B cell (primary cell): ENCODE data around the gene GSE1. TPM values are rescaled to one million over a fixed set of nuclear protein-coding genes. Genes with fewer than 3 reads are reported as not detected.

Experiments used
- ATAC-seq: fragments of 200-7000 bp; cut with Tn5 transposase; one replicate; pipeline ENCODE4 v1.10.0; 2021; ENCODE audit warnings: low read depth, mild to moderate bottlenecking, moderate number of reproducible peaks, moderate library complexity
- CTCF ChIA-PET: fragments of 350-600 bp; sonication (Branson Sonifier 250); formaldehyde crosslinking; loops from one replicate; lab custom pipeline; 2021; ENCODE audit warnings: antibody characterized with exemption, inconsistent platforms; lab: Charles Lee
- POLR2A ChIA-PET: fragments of 350-600 bp; sonication (Branson Sonifier 250); formaldehyde crosslinking; loops from one replicate; lab custom pipeline; 2021; ENCODE audit warnings: antibody characterized with exemption; lab: Charles Lee
- DNase-seq: peaks from one replicate; pipeline ENCODE4 v3.0.0; 2013
- H2AFZ ChIP-seq: 2 replicates; pipeline ENCODE4 v1.6.1; 2012; ENCODE audit warnings: mild to moderate bottlenecking, low read depth, low read length; ENCODE audit not compliant: insufficient read depth, poor library complexity, severe bottlenecking
- H3K27ac ChIP-seq, 2 donors: 1 replicate in 1 of 2; 2 replicates in 1 of 2; pipeline ENCODE4 v1.5.1; 2012 to 2013; ENCODE audit warnings: low read length in 2 of 2, mild to moderate bottlenecking in 2 of 2, moderate library complexity in 1 of 2
- H3K27me3 ChIP-seq, 4 experiments: fragments of 200-600 bp in 1 of 4; sonication (generic) in 1 of 4; replicated peaks in 1 of 4; 1 replicate in 2 of 4; 2 replicates in 2 of 4; pipeline versions ENCODE4 v1.6.1 to v1.7.0; 2013 to 2016; ENCODE audit warnings: low read length in 3 of 4, mild to moderate bottlenecking in 2 of 4, mixed read lengths in 1 of 4, moderate library complexity in 1 of 4; ENCODE audit not compliant: insufficient read depth in 4 of 4, control insufficient read depth in 3 of 4; ENCODE audit errors: control extremely low read depth in 1 of 4
- H3K36me3 ChIP-seq, 2 experiments: replicated peaks in 1 of 2; 1 replicate in 1 of 2; 2 replicates in 1 of 2; pipeline versions ENCODE4 v1.6.1 to v1.7.1; 2013; ENCODE audit warnings: low read length in 1 of 2; ENCODE audit not compliant: insufficient read depth in 2 of 2, control insufficient read depth in 1 of 2; ENCODE audit errors: control extremely low read depth in 1 of 2, extremely low read depth in 1 of 2
- H3K4me1 ChIP-seq, 2 donors: fragments of 200-600 bp in 1 of 2; sonication (generic) in 1 of 2; 1 replicate in 1 of 2; 2 replicates in 1 of 2; pipeline versions ENCODE4 v1.5.1 to v1.6.1; 2013 to 2017; ENCODE audit warnings: low read length in 2 of 2; ENCODE audit not compliant: control insufficient read depth in 2 of 2, insufficient read depth in 2 of 2
- H3K4me2 ChIP-seq: replicated peaks from 2 replicates; pipeline ENCODE3; 2012; ENCODE audit warnings: mild to moderate bottlenecking, low read depth, low read length; ENCODE audit not compliant: poor library complexity, severe bottlenecking
- H3K4me3 ChIP-seq, 5 experiments: fragments of 200-600 bp in 1 of 5; sonication (generic) in 1 of 5; 1 replicate in 3 of 5; 2 replicates in 2 of 5; pipeline versions ENCODE4 v1.5.1 to v1.7.0; 2011 to 2016; ENCODE audit warnings: low read length in 4 of 5, mild to moderate bottlenecking in 4 of 5, low read depth in 2 of 5, control low read depth in 1 of 5, moderate library complexity in 1 of 5; ENCODE audit not compliant: insufficient read depth in 1 of 5; ENCODE audit errors: control extremely low read depth in 1 of 5, extremely low read depth in 1 of 5
- H3K79me2 ChIP-seq: fragments of 200-600 bp; sonication (generic); one replicate; pipeline ENCODE4 v1.6.0; 2016; ENCODE audit warnings: low read length; ENCODE audit not compliant: control insufficient read depth, insufficient read depth
- H3K9ac ChIP-seq: fragments of 200-600 bp; sonication (generic); 2 replicates; pipeline ENCODE4 v1.6.1; 2017; ENCODE audit warnings: mild to moderate bottlenecking, low read length, moderate library complexity
- H3K9me3 ChIP-seq, 3 donors: one replicate each; pipeline versions ENCODE4 v1.6.1 to v1.7.1; 2013; ENCODE audit warnings: low read length in 2 of 3; ENCODE audit not compliant: control insufficient read depth in 2 of 3, insufficient read depth in 1 of 3; ENCODE audit errors: control extremely low read depth in 1 of 3
- H4K20me1 ChIP-seq: 2 replicates; pipeline ENCODE4 v1.6.0; 2012; ENCODE audit warnings: mild to moderate bottlenecking, low read length; ENCODE audit not compliant: insufficient read depth, control insufficient read depth, poor library complexity, severe bottlenecking
- H3K27ac Mint-ChIP-seq: one replicate; pipeline ENCODE4 v1.8.0; 2021; ENCODE audit warnings: mixed read lengths
- H3K27me3 Mint-ChIP-seq: one replicate; pipeline ENCODE4 v1.8.0; 2021; ENCODE audit warnings: mixed read lengths
- H3K4me1 Mint-ChIP-seq: one replicate; pipeline ENCODE4 v1.8.0; 2021; ENCODE audit warnings: mixed read lengths
- H3K4me3 Mint-ChIP-seq: one replicate; pipeline ENCODE4 v1.8.0; 2021; ENCODE audit warnings: mixed read lengths
- H3K9me3 Mint-ChIP-seq: one replicate; pipeline ENCODE4 v1.8.0; 2022; ENCODE audit warnings: mixed read lengths; ENCODE audit not compliant: insufficient read depth
- EZH2 ChIP-seq: IDR thresholded peaks from 2 replicates; pipeline ENCODE4 v1.6.1; 2012; ENCODE audit warnings: borderline replicate concordance, low read depth, mild to moderate bottlenecking, moderate library complexity, low read length; ENCODE audit not compliant: insufficient read depth, poor library complexity, severe bottlenecking
- WGBS: methylation state at CpG from one replicate; pipeline ENCODE4 v1.1.5; 2013; ENCODE audit warnings: missing lambda C conversion rate; ENCODE audit not compliant: insufficient coverage; 5-methylcytosine and 5-hydroxymethylcytosine counted together
- intact Hi-C: fragments of 100-400 bp; cut with micrococcal nuclease; formaldehyde crosslinking; loops from one replicate; pipeline ENCODE4 v1.10.0; 2022
- polyA plus RNA-seq: library from polyadenylated mRNA; depleted of rRNA; stranded (reverse); fragments of >200 nt; gene quantifications from 2 replicates; pipeline ENCODE4 v1.2.3, GENCODE V29; 2012
- total RNA-seq, 2 donors: library from RNA; stranded (reverse); fragments of 120-200 nt in 1 of 2; gene quantifications; 1 replicate in 1 of 2; 2 replicates in 1 of 2; pipeline versions ENCODE4 v1.2.3 to v1.2.4, GENCODE V29; 2013 to 2022
- TF ChIP-seq, protein P1 (sequence below): fragments of 200-600 bp; IDR thresholded peaks from one replicate; pipeline ENCODE4 v1.8.0; 2022; ENCODE audit warnings: antibody characterized with exemption, mild to moderate bottlenecking

GSE1 gene
- total and polyA plus RNA-seq, 2 donors (not counting 1 experiment from before 2014, with no cell fraction given), result 57.3 to 76.1 TPM

DNA sequence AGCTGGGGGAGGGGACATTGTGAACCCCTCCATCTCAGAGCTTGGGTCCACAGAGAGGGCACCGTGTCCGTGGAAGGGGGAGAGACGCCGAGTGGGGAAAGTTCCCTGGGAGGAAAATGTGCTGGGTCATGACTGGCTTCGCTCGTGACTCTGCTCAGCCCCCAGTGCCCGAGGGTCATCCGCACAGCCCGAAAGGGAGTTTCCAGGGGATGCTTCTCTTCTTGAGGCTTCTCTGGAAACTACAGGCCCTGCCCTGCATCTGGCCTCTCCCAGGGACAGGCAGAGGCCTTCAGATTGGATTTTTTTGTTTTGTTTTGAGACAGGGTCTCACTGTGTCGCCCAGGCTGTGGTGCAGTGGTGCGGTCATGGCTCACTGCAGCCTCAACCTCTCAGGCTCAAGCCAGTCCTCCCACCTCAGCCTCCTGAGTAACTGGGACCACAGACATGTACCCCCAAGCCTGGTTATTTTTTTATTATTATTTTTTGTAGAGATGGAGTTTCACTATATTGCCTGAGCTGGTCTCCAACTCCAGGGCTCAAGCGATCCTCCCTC, 9.8 kb upstream of the GSE1 start:
- Histone ChIP-seq H3K27me3 (no peaks in the 10 kb centered on the region), H3K4me3 (no peak overlapping the region), H3K27ac (no peak overlapping the region), H3K4me1 (peaks cover 24 to 46% of the 10 kb centered on the region in 2 donors), H3K36me3 (peaks cover 0 to 2% of the 10 kb centered on the region in 2 experiments), H3K9me3 (peaks cover 0 to 3% (median 0%) of the 10 kb centered on the region in 3 donors), H3K9ac (no peak overlapping the region), H3K4me2 (no peak overlapping the region), H4K20me1 (peaks cover 96% of the 10 kb centered on the region), H2AFZ (no peak overlapping the region), H3K79me2 (peaks cover 94% of the 10 kb centered on the region)
- no peak for DNase-seq
- intact Hi-C loops, result no loop called here
- POLR2A ChIA-PET, result no interaction called here
- CTCF ChIA-PET, result interaction anchor here (0.8 to 1.3 kb wide), 3 partner anchors 13 to 187 kb away, joined by 3 to 4 read pairs (median 3); no protein-coding TSS in a partner anchor
- 67% methylated on average over 10 of the region's 12 CpGs for WGBS
- no peak for ATAC-seq
- Mint-ChIP-seq H3K9me3 (no peaks in the 10 kb centered on the region), H3K4me3 (no peak overlapping the region), H3K27me3 (no peaks in the 10 kb centered on the region), H3K27ac (peak overlapping the region; percentile 20), H3K4me1 (peaks cover 55% of the 10 kb centered on the region)
- TF ChIP-seq, protein P1, sequence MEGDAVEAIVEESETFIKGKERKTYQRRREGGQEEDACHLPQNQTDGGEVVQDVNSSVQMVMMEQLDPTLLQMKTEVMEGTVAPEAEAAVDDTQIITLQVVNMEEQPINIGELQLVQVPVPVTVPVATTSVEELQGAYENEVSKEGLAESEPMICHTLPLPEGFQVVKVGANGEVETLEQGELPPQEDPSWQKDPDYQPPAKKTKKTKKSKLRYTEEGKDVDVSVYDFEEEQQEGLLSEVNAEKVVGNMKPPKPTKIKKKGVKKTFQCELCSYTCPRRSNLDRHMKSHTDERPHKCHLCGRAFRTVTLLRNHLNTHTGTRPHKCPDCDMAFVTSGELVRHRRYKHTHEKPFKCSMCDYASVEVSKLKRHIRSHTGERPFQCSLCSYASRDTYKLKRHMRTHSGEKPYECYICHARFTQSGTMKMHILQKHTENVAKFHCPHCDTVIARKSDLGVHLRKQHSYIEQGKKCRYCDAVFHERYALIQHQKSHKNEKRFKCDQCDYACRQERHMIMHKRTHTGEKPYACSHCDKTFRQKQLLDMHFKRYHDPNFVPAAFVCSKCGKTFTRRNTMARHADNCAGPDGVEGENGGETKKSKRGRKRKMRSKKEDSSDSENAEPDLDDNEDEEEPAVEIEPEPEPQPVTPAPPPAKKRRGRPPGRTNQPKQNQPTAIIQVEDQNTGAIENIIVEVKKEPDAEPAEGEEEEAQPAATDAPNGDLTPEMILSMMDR, result no peak
- TF ChIP-seq EZH2, result no peak

DNA sequence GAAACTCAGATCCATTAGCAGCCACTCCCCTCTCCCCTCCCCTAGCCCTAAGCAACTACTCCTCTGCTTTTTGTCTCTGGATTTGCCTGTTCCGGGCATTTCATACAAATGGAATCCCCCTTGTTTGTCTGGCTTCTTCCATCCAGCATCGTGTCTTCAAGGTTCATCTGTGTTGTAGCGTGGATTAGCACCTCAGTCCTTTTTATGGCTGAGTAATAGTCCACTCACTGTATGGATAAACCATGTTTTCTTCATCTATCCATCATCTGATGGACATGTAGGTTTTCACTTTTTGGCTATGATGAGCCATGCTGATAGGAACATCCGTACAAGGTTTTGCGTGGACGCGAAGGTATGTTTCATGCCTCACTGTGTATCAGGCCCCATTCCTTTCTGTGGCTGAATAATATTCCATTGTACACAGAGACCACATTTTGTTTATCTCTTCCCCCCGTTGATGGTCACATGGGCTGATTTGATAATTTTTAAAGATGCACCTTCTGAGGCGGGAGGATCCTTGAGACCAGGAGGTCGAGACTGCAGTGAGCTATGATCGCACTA, 8.9 kb upstream of the GSE1 start:
- ATAC-seq (no peak), DNase-seq (no peak)
- H3K4me1 Mint-ChIP-seq, result peaks cover 62% of the 10 kb centered on the region
- Histone ChIP-seq H4K20me1 (peaks cover 96% of the 10 kb centered on the region), H3K4me1 (peaks cover 24 to 45% of the 10 kb centered on the region in 2 donors), H3K9ac (no peak overlapping the region), H3K79me2 (peaks cover 94% of the 10 kb centered on the region), H3K27ac (no peak overlapping the region), H3K36me3 (no peaks in the 10 kb centered on the region), H3K4me3 (no peak overlapping the region), H3K27me3 (no peaks in the 10 kb centered on the region), H3K4me2 (no peak overlapping the region), H2AFZ (no peak overlapping the region), H3K9me3 (peaks cover 0 to 3% (median 0%) of the 10 kb centered on the region in 3 donors)
- no peak overlapping the region for H3K4me3 Mint-ChIP-seq
- TF ChIP-seq, protein P1, result no peak
- TF ChIP-seq EZH2, result no peak
- no peaks in the 10 kb centered on the region for H3K27me3 Mint-ChIP-seq
- H3K9me3 Mint-ChIP-seq, result no peaks in the 10 kb centered on the region
- ChIA-PET POLR2A (no interaction called here), CTCF (interaction anchor here (1.1 kb wide), 1 partner anchor 12 kb away, joined by 3 read pairs; no protein-coding TSS in a partner anchor)
- H3K27ac Mint-ChIP-seq, result no peak overlapping the region
- intact Hi-C loops, result no loop called here
- 100% methylated on average over 2 of the region's 11 CpGs for WGBS
